Measurements from ENCODE around the gene GALNT17. TPM values are rescaled to one million over a fixed set of nuclear protein-coding genes. Genes with fewer than 3 reads are reported as not detected.

The GALNT17 gene
- total RNA-seq, 4 donors from 2014 or later: 4.4 to 33.8 (median 11.3) TPM

GRCh38 chr7:71661671-71662224 lies 529.8 kb downstream of the GALNT17 start:
- Histone ChIP-seq H3K9me3 (peaks cover 0 to 4% of the 10 kb centered on the region in 2 donors), H3K27me3 (no peaks in the 10 kb centered on the region), H3K36me3 (no peaks in the 10 kb centered on the region), H3K4me1 (no peaks in the 10 kb centered on the region), H3K27ac (no peak overlapping the region), H3K4me3 (no peak overlapping the region)
- no peak for DNase-seq
- TF ChIP-seq, protein P1, sequence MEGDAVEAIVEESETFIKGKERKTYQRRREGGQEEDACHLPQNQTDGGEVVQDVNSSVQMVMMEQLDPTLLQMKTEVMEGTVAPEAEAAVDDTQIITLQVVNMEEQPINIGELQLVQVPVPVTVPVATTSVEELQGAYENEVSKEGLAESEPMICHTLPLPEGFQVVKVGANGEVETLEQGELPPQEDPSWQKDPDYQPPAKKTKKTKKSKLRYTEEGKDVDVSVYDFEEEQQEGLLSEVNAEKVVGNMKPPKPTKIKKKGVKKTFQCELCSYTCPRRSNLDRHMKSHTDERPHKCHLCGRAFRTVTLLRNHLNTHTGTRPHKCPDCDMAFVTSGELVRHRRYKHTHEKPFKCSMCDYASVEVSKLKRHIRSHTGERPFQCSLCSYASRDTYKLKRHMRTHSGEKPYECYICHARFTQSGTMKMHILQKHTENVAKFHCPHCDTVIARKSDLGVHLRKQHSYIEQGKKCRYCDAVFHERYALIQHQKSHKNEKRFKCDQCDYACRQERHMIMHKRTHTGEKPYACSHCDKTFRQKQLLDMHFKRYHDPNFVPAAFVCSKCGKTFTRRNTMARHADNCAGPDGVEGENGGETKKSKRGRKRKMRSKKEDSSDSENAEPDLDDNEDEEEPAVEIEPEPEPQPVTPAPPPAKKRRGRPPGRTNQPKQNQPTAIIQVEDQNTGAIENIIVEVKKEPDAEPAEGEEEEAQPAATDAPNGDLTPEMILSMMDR (IDR thresholded peaks at IDR 0.05): no peak
- TF ChIP-seq POLR2A (IDR thresholded peaks at IDR 0.05): no peak
- intact Hi-C loops (cut with DNase I; ENCODE audit: low total_unique reads): no loop called here

DNA sequence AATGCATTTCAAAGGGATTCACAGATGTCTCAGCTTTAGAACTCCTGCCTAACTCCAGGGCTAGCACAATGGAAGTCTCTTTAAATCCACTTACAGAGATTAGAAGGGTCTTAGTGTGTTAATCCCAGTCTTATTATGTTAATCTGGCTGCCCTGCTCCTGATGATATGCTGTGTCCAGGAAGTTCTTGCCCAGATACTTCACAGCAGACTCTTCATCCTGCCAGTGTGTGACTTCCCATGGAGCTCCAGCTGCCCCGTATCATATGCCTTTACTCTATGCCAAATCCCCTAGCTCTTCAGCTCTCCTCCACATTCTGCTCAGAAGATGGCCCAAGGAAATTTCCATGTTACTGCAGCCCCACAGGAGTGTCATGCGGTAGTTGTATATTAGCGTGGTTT lies 533.8 kb downstream of the GALNT17 start:
- no peaks in the 10 kb centered on the region for H3K27me3 ChIP-seq
- intact Hi-C loops (cut with DNase I; ENCODE audit: low total_unique reads): no loop called here
- H3K27ac ChIP-seq: no peak overlapping the region
- no peak for DNase-seq
- H3K36me3 ChIP-seq: no peaks in the 10 kb centered on the region
- peaks cover 0 to 4% of the 10 kb centered on the region in 2 donors for H3K9me3 ChIP-seq
- no peaks in the 10 kb centered on the region for H3K4me1 ChIP-seq
- TF ChIP-seq, protein P1 (IDR thresholded peaks at IDR 0.05): no peak
- no peak for TF ChIP-seq POLR2A (IDR thresholded peaks at IDR 0.05)
- no peak overlapping the region for H3K4me3 ChIP-seq

- TF ChIP-seq POLR2A (IDR thresholded peaks at IDR 0.05): no peak
- TF ChIP-seq, protein P1 (IDR thresholded peaks at IDR 0.05): no peak
- H3K36me3 ChIP-seq: no peaks in the 10 kb centered on the region
- intact Hi-C loops (cut with DNase I; ENCODE audit: low total_unique reads): no loop called here
- H3K9me3 ChIP-seq: no peaks in the 10 kb centered on the region
- H3K27me3 ChIP-seq: no peaks in the 10 kb centered on the region
- no peak overlapping the region for H3K4me3 ChIP-seq
- H3K4me1 ChIP-seq: no peaks in the 10 kb centered on the region
- H3K27ac ChIP-seq: no peak overlapping the region
- no peak for DNase-seq
These were observed 536.6 kb downstream of the GALNT17 start for GRCh38 chr7:71668572-71668971.

GRCh38 chr7:71679480-71679879 lies 547.5 kb downstream of the GALNT17 start:
- intact Hi-C loops (cut with DNase I; ENCODE audit: low total_unique reads): no loop called here

GRCh38 chr7:71682181-71682580 lies 550.2 kb downstream of the GALNT17 start:
- no peak for DNase-seq
- Histone ChIP-seq H3K4me3 (no peak overlapping the region), H3K27ac (no peak overlapping the region), H3K27me3 (no peaks in the 10 kb centered on the region), H3K36me3 (no peaks in the 10 kb centered on the region), H3K9me3 (no peaks in the 10 kb centered on the region), H3K4me1 (no peaks in the 10 kb centered on the region)
- TF ChIP-seq, protein P1 (IDR thresholded peaks at IDR 0.05): no peak
- no peak for TF ChIP-seq POLR2A (IDR thresholded peaks at IDR 0.05)
- intact Hi-C loops (cut with DNase I; ENCODE audit: low total_unique reads): no loop called here

More at GRCh38 chr7:71679480-71679879, 547.5 kb downstream of the GALNT17 start:
- no peak for DNase-seq
- Histone ChIP-seq H3K4me1 (no peaks in the 10 kb centered on the region), H3K27me3 (no peaks in the 10 kb centered on the region), H3K4me3 (no peak overlapping the region), H3K27ac (no peak overlapping the region), H3K9me3 (no peaks in the 10 kb centered on the region), H3K36me3 (no peaks in the 10 kb centered on the region)
- TF ChIP-seq, protein P1 (IDR thresholded peaks at IDR 0.05): no peak
- TF ChIP-seq POLR2A (IDR thresholded peaks at IDR 0.05): no peak

Measured in uterus (tissue), 4 donors.